Endothelial cell of umbilical vein (primary cell): ENCODE data around the gene CD79B. TPM values are rescaled to one million over a fixed set of nuclear protein-coding genes. Genes with fewer than 3 reads are reported as not detected.

ENCODE experiments used
- BruUV-seq: library from RNA; stranded (reverse); fragments of 400-500 nt; replicated peaks from 2 replicates; lab custom pipeline; 2021; lab: Mats Ljungman, UMichigan
- CTCF ChIA-PET: fragments of 300-600, 350-600 bp; sonication (Branson Sonifier 250); formaldehyde crosslinking; loops from one replicate; lab custom pipeline; 2021; ENCODE audit warnings: antibody characterized with exemption, inconsistent platforms; lab: Charles Lee
- POLR2A ChIA-PET: fragments of 300-600, 350-600 bp; sonication (Branson Sonifier 250); formaldehyde crosslinking; loops from one replicate; lab custom pipeline; 2021; ENCODE audit warnings: antibody characterized with exemption, inconsistent platforms; lab: Charles Lee
- DNase-seq: peaks from one replicate; pipeline ENCODE4 v3.0.0-alpha.2; 2011; ENCODE audit warnings: low read depth, low spot score
- FAIRE-seq: peaks from 2 replicates; lab custom pipeline; 2011; peaks lifted over from hg19 to GRCh38; lab: Jason Lieb, UNC
- H2AFZ ChIP-seq: 2 replicates; pipeline ENCODE4 v1.6.0; 2012; ENCODE audit warnings: low read depth, low read length, control low read depth, inconsistent platforms
- H3K27ac ChIP-seq: 2 replicates; pipeline ENCODE4 v1.5.1; 2011; ENCODE audit warnings: low read depth, mild to moderate bottlenecking, control low read depth, low read length, moderate library complexity; ENCODE audit not compliant: insufficient read depth
- H3K27me3 ChIP-seq, 2 experiments: 2 replicates each; pipeline versions ENCODE4 v1.6.0 to v1.6.1; 2011; ENCODE audit warnings: low read length in 2 of 2, mixed read lengths in 1 of 2; ENCODE audit not compliant: control insufficient read depth in 2 of 2, insufficient read depth in 2 of 2
- H3K36me3 ChIP-seq, 2 experiments: 2 replicates in 1 of 2; 3 replicates in 1 of 2; pipeline ENCODE4 v1.5.1; 2011; ENCODE audit warnings: low read length in 2 of 2, mild to moderate bottlenecking in 1 of 2, moderate library complexity in 1 of 2; ENCODE audit not compliant: control insufficient read depth in 2 of 2, insufficient read depth in 2 of 2; ENCODE audit errors: extremely low read depth in 1 of 2
- H3K4me1 ChIP-seq: 3 replicates; pipeline ENCODE4 v1.5.1; 2011; ENCODE audit warnings: mild to moderate bottlenecking, low read length; ENCODE audit not compliant: control insufficient read depth, insufficient read depth; ENCODE audit errors: extremely low read depth
- H3K4me2 ChIP-seq: 2 replicates; pipeline ENCODE4 v1.6.1; 2011; ENCODE audit warnings: low read length, control low read depth, mixed read lengths; ENCODE audit not compliant: insufficient read depth
- H3K4me3 ChIP-seq, 3 experiments: fragments of 200-600 bp in 1 of 3; sonication (generic), shearing (Covaris generic) in 1 of 3; replicated peaks in 1 of 3; 2 replicates each; pipeline ENCODE4 v1.5.1; 2011 to 2016; ENCODE audit warnings: control low read depth in 3 of 3, low read length in 3 of 3, mild to moderate bottlenecking in 2 of 3, inconsistent platforms in 1 of 3, low read depth in 1 of 3, moderate library complexity in 1 of 3; ENCODE audit not compliant: insufficient read depth in 1 of 3
- H3K79me2 ChIP-seq: 2 replicates; pipeline ENCODE4 v1.6.0; 2012; ENCODE audit warnings: low read length, inconsistent platforms; ENCODE audit not compliant: control insufficient read depth, insufficient read depth
- H3K9ac ChIP-seq: replicated peaks from 2 replicates; pipeline ENCODE3; 2011; ENCODE audit warnings: low read length, control low read depth; ENCODE audit not compliant: insufficient read depth; ENCODE audit errors: extremely low read depth
- H3K9me1 ChIP-seq: replicated peaks from 3 replicates; pipeline ENCODE4 v1.6.0; 2011; ENCODE audit warnings: mild to moderate bottlenecking, low read length; ENCODE audit not compliant: control insufficient read depth, insufficient read depth; ENCODE audit errors: extremely low read depth
- H3K9me3 ChIP-seq: replicated peaks from 2 replicates; pipeline ENCODE4 v1.5.1; 2012; ENCODE audit warnings: low read length, inconsistent platforms; ENCODE audit not compliant: control insufficient read depth, insufficient read depth
- H4K20me1 ChIP-seq: replicated peaks from 2 replicates; pipeline ENCODE3; 2011; ENCODE audit warnings: mild to moderate bottlenecking, low read length; ENCODE audit not compliant: control insufficient read depth, insufficient read depth; ENCODE audit errors: extremely low read depth
- CTCF ChIP-seq, 2 donors: IDR thresholded peaks; 1 replicate in 1 of 2; 2 replicates in 1 of 2; pipeline ENCODE4 v1.5.1; 2011; ENCODE audit warnings: low read length in 2 of 2, mild to moderate bottlenecking in 2 of 2, moderate library complexity in 2 of 2, control low read depth in 1 of 2, inconsistent platforms in 1 of 2, low read depth in 1 of 2; ENCODE audit not compliant: insufficient read depth in 1 of 2; ENCODE audit errors: extremely low read depth in 1 of 2
- EZH2 ChIP-seq: IDR thresholded peaks from 2 replicates; pipeline ENCODE4 v1.6.1; 2012; ENCODE audit warnings: borderline replicate concordance, low read depth, mild to moderate bottlenecking, moderate library complexity, low read length, inconsistent platforms; ENCODE audit not compliant: severe bottlenecking
- FOS ChIP-seq: IDR thresholded peaks from 2 replicates; pipeline ENCODE4 v1.6.1; 2011; ENCODE audit warnings: mild to moderate bottlenecking, low read length, moderate library complexity, borderline replicate concordance; ENCODE audit not compliant: insufficient read depth
- GATA2 ChIP-seq: IDR thresholded peaks from 2 replicates; pipeline ENCODE4 v1.7.0; 2011; ENCODE audit warnings: low read depth, mild to moderate bottlenecking, moderate library complexity, mixed read lengths, low read length; ENCODE audit not compliant: insufficient read length, insufficient read depth
- MYC ChIP-seq: IDR thresholded peaks from one replicate; pipeline ENCODE4 v1.6.1; 2011; ENCODE audit warnings: mild to moderate bottlenecking, low read depth, low read length
- POLR2A ChIP-seq: IDR thresholded peaks from 2 replicates; pipeline ENCODE4 v1.6.1; 2012; ENCODE audit warnings: low read depth, mild to moderate bottlenecking, control low read depth, low read length
- POLR2AphosphoS5 ChIP-seq: IDR thresholded peaks from 2 replicates; pipeline ENCODE4 v1.6.1; 2012; ENCODE audit warnings: low read depth, mild to moderate bottlenecking, control low read depth, low read length, moderate library complexity; ENCODE audit not compliant: insufficient read depth
- dilution Hi-C: fragments of 300-500 bp; cut with MboI; formaldehyde crosslinking; loops from one replicate; pipeline ENCODE4 v1.15.0; 2019; ENCODE audit warnings: low sequenced_read_pairs; ENCODE audit not compliant: extremely low pct_ligation_motif_present
- intact Hi-C: fragments of 100-400 bp; cut with micrococcal nuclease; formaldehyde crosslinking; loops from one replicate; pipeline ENCODE4 v1.10.0; 2022
- polyA plus RNA-seq, 4 experiments: library from polyadenylated mRNA; depleted of rRNA in 3 of 4; stranded (reverse) in 3 of 4; unstranded in 1 of 4; fragments of >200 nt; gene quantifications; 2 replicates each; pipeline versions ENCODE4 v1.2.1 to v1.2.3, GENCODE V29; 2011 to 2012; ENCODE audit warnings: missing spikeins in 1 of 4
- total RNA-seq: library from RNA; stranded (reverse); gene quantifications from 2 replicates; pipeline ENCODE4 v1.2.3, GENCODE V29; 2021

Gene CD79B
- total and polyA plus RNA-seq, 2 donors (not counting 3 experiments of a cell fraction or from before 2014, with no cell fraction given) = 2.1 to 3.9 TPM

DNA sequence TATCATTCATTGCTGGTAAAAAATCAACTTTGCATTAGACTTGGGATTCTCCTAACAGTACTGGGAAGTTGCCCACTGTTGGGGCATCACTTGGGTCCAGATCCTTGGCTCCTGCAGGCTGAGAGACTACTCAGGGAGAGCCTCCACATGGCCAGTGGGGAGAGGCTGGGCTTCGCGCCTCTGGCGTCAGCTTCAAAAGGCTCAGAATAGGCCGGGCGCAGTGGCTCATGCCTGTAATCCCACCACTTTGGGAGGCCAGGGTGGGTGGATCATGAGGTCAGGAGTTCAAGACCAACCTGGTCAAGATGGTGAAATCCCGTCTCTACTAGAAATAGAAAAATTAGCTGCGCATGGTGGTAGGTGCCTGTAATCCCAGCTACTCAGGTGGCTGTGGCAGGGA is 17.7 kb downstream of the CD79B start:
- intact Hi-C loops = no loop called here
- no peaks in the 10 kb centered on the region for H3K36me3 ChIP-seq
- H3K4me3 ChIP-seq = no peak overlapping the region
- CTCF ChIA-PET = interaction anchor here (0.9 to 6.8 kb wide), 3 partner anchors 76 to 219 kb away, joined by 3 to 159 read pairs (median 25); no protein-coding TSS in a partner anchor
- H4K20me1 ChIP-seq = no peaks in the 10 kb centered on the region
- POLR2A ChIA-PET = no interaction called here
- TF ChIP-seq EZH2 = no peak
- no peak for TF ChIP-seq FOS
- no peak for TF ChIP-seq GATA2
- no peak for TF ChIP-seq MYC
- TF ChIP-seq POLR2AphosphoS5 = no peak
- TF ChIP-seq POLR2A = no peak
- H3K4me2 ChIP-seq = no peak overlapping the region
- no peak for DNase-seq
- H3K9ac ChIP-seq = no peak overlapping the region
- no peak for FAIRE-seq
- H2AFZ ChIP-seq = no peak overlapping the region
- H3K27ac ChIP-seq = no peak overlapping the region
- no peaks in the 10 kb centered on the region for H3K4me1 ChIP-seq
- no TSS peak for BruUV-seq
- no peaks in the 10 kb centered on the region for H3K79me2 ChIP-seq
- no peaks in the 10 kb centered on the region for H3K9me1 ChIP-seq
- H3K27me3 ChIP-seq = peaks cover 3 to 9% of the 10 kb centered on the region in 2 experiments
- no peaks in the 10 kb centered on the region for H3K9me3 ChIP-seq
- dilution Hi-C loops = no loop called here

- H3K79me2 ChIP-seq = no peaks in the 10 kb centered on the region
- no peak overlapping the region for H3K9ac ChIP-seq
- no peaks in the 10 kb centered on the region for H3K36me3 ChIP-seq
- no peaks in the 10 kb centered on the region for H4K20me1 ChIP-seq
- H3K9me1 ChIP-seq = no peaks in the 10 kb centered on the region
- H3K9me3 ChIP-seq = no peaks in the 10 kb centered on the region
- ChIA-PET CTCF (interaction anchor here (1.0 to 4.7 kb wide), 17 partner anchors 8 to 371 kb away, joined by 3 to 33 read pairs (median 4); partner anchors contain the start of gene ERN1), POLR2A (no interaction called here)
- H3K27me3 ChIP-seq = peaks cover 6 to 8% of the 10 kb centered on the region in 2 experiments
- TF ChIP-seq POLR2A (no peak), CTCF (IDR thresholded peaks at IDR 0.05; ENCODE audit: extremely low read depth in 1 of 2, insufficient read depth in 1 of 2, low read depth in 1 of 2, low read length in 2 of 2) (peak; percentile 34 to 70), GATA2 (no peak), FOS (no peak)
- no peak overlapping the region for H3K4me3 ChIP-seq
- no TSS peak for BruUV-seq
- intact Hi-C loops = loop anchor here (2.0 kb wide), 2 partner anchors 219 to 367 kb away; partner anchors contain the start of gene ERN1
- H2AFZ ChIP-seq = no peak overlapping the region
- DNase-seq (peak; percentile 26), FAIRE-seq (peak; percentile 69)
- H3K4me1 ChIP-seq = no peaks in the 10 kb centered on the region
- H3K27ac ChIP-seq = no peak overlapping the region
- dilution Hi-C loops = no loop called here
- H3K4me2 ChIP-seq = no peak overlapping the region
Measured at GRCh38 chr17:63911657-63912100, 20.5 kb downstream of the CD79B start.
